Measurements from ENCODE around the gene CDKN2A. TPM values are rescaled to one million over a fixed set of nuclear protein-coding genes. Genes with fewer than 3 reads are reported as not detected.

The CDKN2A gene
- total RNA-seq, 1 donor from 2014 or later, result 21.2 TPM

DNA sequence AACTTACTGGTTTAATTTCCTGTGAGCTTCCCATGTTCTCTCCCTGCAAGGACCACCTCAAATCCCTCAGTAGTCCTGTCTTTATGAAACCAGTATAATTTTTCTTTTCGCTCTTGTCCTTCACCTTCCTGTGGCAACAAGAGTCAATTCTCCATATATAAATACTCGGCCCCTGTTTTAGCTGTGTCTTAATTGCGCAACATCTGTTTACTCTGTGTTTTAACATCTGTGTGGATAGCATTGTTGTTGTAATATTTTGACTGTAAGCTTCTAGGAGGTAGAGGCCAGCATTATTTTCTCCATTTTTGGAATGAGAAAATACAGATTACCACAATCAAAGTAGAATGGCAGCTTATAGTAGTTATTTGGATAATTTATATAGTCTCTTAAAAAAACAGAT, 45.1 kb upstream of the CDKN2A start:
- H3K36me3 Mint-ChIP-seq (ENCODE audit: low read depth), result no peaks in the 10 kb centered on the region
- no peak overlapping the region for H3K27ac Mint-ChIP-seq (ENCODE audit: unreplicated experiment)
- peaks cover 42% of the 10 kb centered on the region for H3K4me1 Mint-ChIP-seq (ENCODE audit: low read depth)
- H3K4me3 Mint-ChIP-seq (ENCODE audit: unreplicated experiment), result no peak overlapping the region
- TF ChIP-seq, protein P1, sequence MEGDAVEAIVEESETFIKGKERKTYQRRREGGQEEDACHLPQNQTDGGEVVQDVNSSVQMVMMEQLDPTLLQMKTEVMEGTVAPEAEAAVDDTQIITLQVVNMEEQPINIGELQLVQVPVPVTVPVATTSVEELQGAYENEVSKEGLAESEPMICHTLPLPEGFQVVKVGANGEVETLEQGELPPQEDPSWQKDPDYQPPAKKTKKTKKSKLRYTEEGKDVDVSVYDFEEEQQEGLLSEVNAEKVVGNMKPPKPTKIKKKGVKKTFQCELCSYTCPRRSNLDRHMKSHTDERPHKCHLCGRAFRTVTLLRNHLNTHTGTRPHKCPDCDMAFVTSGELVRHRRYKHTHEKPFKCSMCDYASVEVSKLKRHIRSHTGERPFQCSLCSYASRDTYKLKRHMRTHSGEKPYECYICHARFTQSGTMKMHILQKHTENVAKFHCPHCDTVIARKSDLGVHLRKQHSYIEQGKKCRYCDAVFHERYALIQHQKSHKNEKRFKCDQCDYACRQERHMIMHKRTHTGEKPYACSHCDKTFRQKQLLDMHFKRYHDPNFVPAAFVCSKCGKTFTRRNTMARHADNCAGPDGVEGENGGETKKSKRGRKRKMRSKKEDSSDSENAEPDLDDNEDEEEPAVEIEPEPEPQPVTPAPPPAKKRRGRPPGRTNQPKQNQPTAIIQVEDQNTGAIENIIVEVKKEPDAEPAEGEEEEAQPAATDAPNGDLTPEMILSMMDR (IDR thresholded peaks at IDR 0.05), result no peak
- no peaks in the 10 kb centered on the region for H3K27me3 Mint-ChIP-seq (ENCODE audit: low read depth)
- DNase-seq (ENCODE audit: low spot score), result no peak
- H3K9me3 Mint-ChIP-seq (ENCODE audit: low read depth), result no peaks in the 10 kb centered on the region

DNA sequence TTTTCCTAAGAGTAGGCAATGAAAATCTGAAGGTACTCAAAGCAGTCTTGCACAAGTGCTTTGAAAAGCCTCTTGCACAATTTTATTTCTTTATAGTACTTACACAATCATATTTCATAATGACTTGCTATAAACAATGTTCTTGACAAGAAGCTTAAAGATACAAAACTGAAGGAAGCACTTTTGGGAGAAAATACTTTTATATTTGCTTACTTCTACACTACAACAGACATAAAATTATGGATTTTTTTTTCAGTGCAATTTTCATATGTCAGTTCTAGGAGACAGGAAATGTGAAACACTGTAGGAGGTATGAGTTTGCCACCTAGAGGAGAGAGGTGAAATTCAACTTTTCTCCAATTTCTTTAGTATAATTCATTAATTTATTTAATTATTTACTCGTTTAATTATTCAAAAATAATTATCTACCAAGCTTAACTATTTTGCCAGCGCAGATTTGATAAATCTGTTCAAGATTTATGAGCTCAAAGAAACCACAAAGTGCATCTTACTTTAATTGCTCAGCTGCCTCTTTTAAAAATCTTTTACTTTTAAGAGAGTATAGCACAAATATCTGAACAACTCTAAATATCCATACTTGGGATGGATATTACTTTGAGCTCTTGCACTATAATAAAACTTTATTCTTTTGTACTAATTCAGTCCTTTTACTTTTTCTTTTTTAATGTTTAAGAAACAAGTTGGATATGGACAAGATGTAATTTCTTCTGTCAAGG, 43.9 kb upstream of the CDKN2A start:
- Mint-ChIP-seq H3K36me3 (ENCODE audit: low read depth) (peaks cover 1% of the 10 kb centered on the region), H3K27ac (ENCODE audit: unreplicated experiment) (no peak overlapping the region), H3K27me3 (ENCODE audit: low read depth) (no peaks in the 10 kb centered on the region), H3K4me3 (ENCODE audit: unreplicated experiment) (no peak overlapping the region), H3K9me3 (ENCODE audit: low read depth) (no peaks in the 10 kb centered on the region), H3K4me1 (ENCODE audit: low read depth) (peaks cover 36% of the 10 kb centered on the region)
- TF ChIP-seq, protein P1 (IDR thresholded peaks at IDR 0.05), result peak; percentile 88
- no peak for DNase-seq (ENCODE audit: low spot score)

DNA sequence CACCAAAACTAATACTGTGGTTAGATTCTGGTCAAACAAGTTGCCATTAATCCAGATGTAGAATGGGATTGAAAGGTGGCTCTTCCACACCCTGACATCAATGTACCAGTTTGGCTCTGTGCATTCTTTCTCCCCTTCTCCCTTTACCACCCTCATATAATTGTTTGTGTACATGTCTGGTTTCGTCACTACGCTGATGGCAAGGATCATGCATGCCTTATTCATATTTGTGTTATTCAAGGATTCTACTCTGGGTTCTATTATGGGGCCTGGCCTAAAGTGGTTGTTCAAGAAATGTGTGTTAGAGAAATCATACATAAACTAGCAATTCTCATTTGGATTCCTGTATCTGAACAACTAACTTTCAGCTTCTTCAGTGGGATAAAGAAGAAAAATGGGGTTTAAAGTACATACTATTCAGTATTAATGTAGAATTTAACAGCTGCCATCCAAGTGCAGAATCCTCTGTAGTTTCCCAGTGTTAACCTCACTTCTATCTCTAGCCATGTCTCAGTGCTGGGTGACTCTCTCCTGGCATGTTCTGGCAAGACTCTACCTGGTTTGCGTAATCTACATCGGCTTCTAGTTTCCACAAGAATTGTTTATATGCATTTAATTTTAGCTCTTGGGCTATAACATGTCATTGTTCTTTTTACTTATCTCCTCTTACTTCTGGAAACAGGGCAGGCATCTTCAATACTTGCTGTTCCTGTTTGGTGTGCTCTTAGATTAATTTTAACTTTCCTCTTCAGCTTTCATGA, 42.9 kb upstream of the CDKN2A start:
- no peaks in the 10 kb centered on the region for H3K27me3 Mint-ChIP-seq (ENCODE audit: low read depth)
- TF ChIP-seq, protein P1 (IDR thresholded peaks at IDR 0.05), result no peak
- no peak overlapping the region for H3K27ac Mint-ChIP-seq (ENCODE audit: unreplicated experiment)
- no peak overlapping the region for H3K4me3 Mint-ChIP-seq (ENCODE audit: unreplicated experiment)
- no peak for DNase-seq (ENCODE audit: low spot score)
- H3K9me3 Mint-ChIP-seq (ENCODE audit: low read depth), result no peaks in the 10 kb centered on the region
- H3K4me1 Mint-ChIP-seq (ENCODE audit: low read depth), result peaks cover 32% of the 10 kb centered on the region
- peaks cover 1% of the 10 kb centered on the region for H3K36me3 Mint-ChIP-seq (ENCODE audit: low read depth)

DNA sequence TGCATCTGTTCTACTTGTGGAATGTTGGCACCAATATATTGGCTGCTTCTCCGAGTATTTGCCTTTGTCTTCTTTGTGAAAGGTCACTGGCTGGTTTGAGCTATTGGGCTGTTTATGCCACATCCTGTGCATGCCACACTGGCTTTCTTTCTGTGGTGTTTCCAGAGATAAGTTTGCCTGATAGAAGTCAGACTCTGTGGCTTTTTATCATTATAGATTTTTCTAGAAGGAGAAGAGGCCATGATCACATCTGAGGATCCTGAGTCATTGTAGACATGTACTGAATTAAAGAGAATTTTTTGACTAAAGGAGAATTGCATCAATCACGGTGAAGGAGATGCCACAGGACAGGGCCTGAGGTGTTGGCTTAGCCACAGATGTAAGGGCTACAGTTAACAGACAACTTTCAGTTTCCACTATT, 41.4 kb upstream of the CDKN2A start:
- peaks cover 18% of the 10 kb centered on the region for H3K4me1 Mint-ChIP-seq (ENCODE audit: low read depth)
- no peaks in the 10 kb centered on the region for H3K27me3 Mint-ChIP-seq (ENCODE audit: low read depth)
- H3K27ac Mint-ChIP-seq (ENCODE audit: unreplicated experiment), result no peak overlapping the region
- no peak for DNase-seq (ENCODE audit: low spot score)
- no peaks in the 10 kb centered on the region for H3K9me3 Mint-ChIP-seq (ENCODE audit: low read depth)
- TF ChIP-seq, protein P1 (IDR thresholded peaks at IDR 0.05), result no peak
- H3K36me3 Mint-ChIP-seq (ENCODE audit: low read depth), result peaks cover 1% of the 10 kb centered on the region
- no peak overlapping the region for H3K4me3 Mint-ChIP-seq (ENCODE audit: unreplicated experiment)

DNA sequence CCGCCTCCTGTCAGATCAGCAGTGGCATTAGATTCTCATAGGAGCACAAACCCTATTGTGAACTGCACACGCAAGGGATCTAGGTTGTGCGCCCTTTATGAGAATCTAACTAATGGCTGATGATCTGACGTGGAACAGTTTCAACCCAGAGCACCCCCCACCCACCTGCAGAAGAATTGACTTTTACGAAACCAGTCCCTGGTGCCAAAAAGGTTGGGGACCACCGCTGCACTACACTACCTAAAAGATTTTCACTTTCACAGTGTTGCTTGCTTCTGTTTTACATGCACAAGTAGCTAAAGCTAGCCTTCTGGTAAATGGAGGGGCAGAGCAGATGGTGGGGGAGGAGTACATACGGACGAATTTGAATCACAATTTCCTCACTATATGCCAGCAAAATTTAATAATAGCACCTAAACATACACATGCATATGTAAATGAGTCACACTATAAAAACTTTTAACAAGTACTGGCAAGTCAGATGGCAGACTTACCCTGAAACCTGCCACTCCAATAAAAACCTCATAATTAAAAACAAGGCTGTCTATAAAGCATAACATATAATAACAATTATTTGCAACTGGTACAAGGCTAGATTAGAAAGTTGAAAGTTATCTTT, 38.9 kb upstream of the CDKN2A start:
- Mint-ChIP-seq H3K27me3 (ENCODE audit: low read depth) (no peaks in the 10 kb centered on the region), H3K9me3 (ENCODE audit: low read depth) (no peaks in the 10 kb centered on the region), H3K27ac (ENCODE audit: unreplicated experiment) (no peak overlapping the region), H3K36me3 (ENCODE audit: low read depth) (peaks cover 1% of the 10 kb centered on the region), H3K4me3 (ENCODE audit: unreplicated experiment) (no peak overlapping the region), H3K4me1 (ENCODE audit: low read depth) (peaks cover 10% of the 10 kb centered on the region)
- no peak for DNase-seq (ENCODE audit: low spot score)
- TF ChIP-seq, protein P1 (IDR thresholded peaks at IDR 0.05), result no peak
